Kidney (tissue), 14 donors: ENCODE measurements around the gene SYNPO2. TPM values are rescaled to one million over a fixed set of nuclear protein-coding genes. Genes with fewer than 3 reads are reported as not detected.
"Not testable (repeated sequence)": the region's sequence is repeated elsewhere in the genome, so short reads cannot be mapped to it uniquely, and the experiment has no call there.

ENCODE experiments used
- DNase-seq, 5 donors: peaks; one replicate each; pipeline ENCODE4 v3.0.0-alpha.2; 2013 to 2020
- FAIRE-seq: peaks from 2 replicates; lab custom pipeline; 2012; peaks lifted over from hg19 to GRCh38; lab: Jason Lieb, UNC
- H3K27ac ChIP-seq, 2 donors: one replicate each; pipeline ENCODE4 v1.7.0; 2013; ENCODE audit warnings: low read depth in 2 of 2, low read length in 2 of 2, inconsistent platforms in 1 of 2
- H3K27me3 ChIP-seq: one replicate; pipeline ENCODE4 v1.7.1; 2013; ENCODE audit warnings: low read length, inconsistent platforms; ENCODE audit not compliant: control insufficient read depth, insufficient read depth
- H3K36me3 ChIP-seq, 3 donors: one replicate each; pipeline versions ENCODE4 v1.7.0 to v1.7.1; 2013; ENCODE audit warnings: low read length in 3 of 3, control low read depth in 1 of 3, inconsistent platforms in 1 of 3; ENCODE audit not compliant: insufficient read depth in 3 of 3, control insufficient read depth in 2 of 3
- H3K4me1 ChIP-seq, 3 donors: one replicate each; pipeline versions ENCODE4 v1.7.0 to v1.7.1; 2013; ENCODE audit warnings: low read length in 3 of 3, inconsistent platforms in 1 of 3, low read depth in 1 of 3; ENCODE audit not compliant: control insufficient read depth in 2 of 3, insufficient read depth in 2 of 3
- H3K4me3 ChIP-seq, 3 donors: one replicate each; pipeline versions ENCODE4 v1.7.0 to v1.8.1; 2013; ENCODE audit warnings: low read length in 3 of 3, control low read depth in 1 of 3, inconsistent platforms in 1 of 3
- H3K9ac ChIP-seq, 3 donors: one replicate each; pipeline versions ENCODE4 v1.7.0 to v1.7.1; 2013; ENCODE audit warnings: low read length in 3 of 3, control low read depth in 1 of 3, inconsistent platforms in 1 of 3
- H3K9me3 ChIP-seq, 3 donors: one replicate each; pipeline versions ENCODE4 v1.7.0 to v1.7.1; 2013; ENCODE audit warnings: low read length in 3 of 3, control low read depth in 1 of 3, inconsistent platforms in 1 of 3; ENCODE audit not compliant: control insufficient read depth in 2 of 3, insufficient read depth in 1 of 3
- intact Hi-C: fragments of 100-400 bp; cut with DNase I; formaldehyde crosslinking; loops from one replicate; pipeline ENCODE4 v1.11.1; 2022
- polyA plus RNA-seq: library from polyadenylated mRNA; stranded (reverse); fragments of 350-450 nt; fragmentation: Illumina TruSeq; extraction: RNeasy Lipid Tissue Mini Kit (QIAGEN cat#74804); gene quantifications from one replicate; pipeline ENCODE4 v1.2.3, GENCODE V29; 2014; ENCODE audit warnings: low read depth, low replicate concordance; ENCODE audit not compliant: insufficient read depth
- total RNA-seq: library from RNA; stranded (reverse); fragmentation: NEBNext Ultra II Directional; extraction: Animal tissue kit (Norgen Biotek cat#: 25700); gene quantifications from one replicate; pipeline ENCODE4 v1.2.1, GENCODE V29; 2021
- TF ChIP-seq, protein P1 (sequence below): IDR thresholded peaks from 3 replicates; pipeline ENCODE4 v1.5.1; 2012; ENCODE audit warnings: mild to moderate bottlenecking, moderate library complexity, borderline replicate concordance; ENCODE audit not compliant: insufficient read depth; ENCODE audit errors: extremely low read depth
- donor health status: control.
- donor health status: control.
- donor health status: control.
- donor health status: control.
- donor health status: control.
- donor health status: DM: yes; HTN: yes; CAD: no.
- donor health status: Normal renal cell carcinoma (clear cell type).

SYNPO2 gene
- total and polyA plus RNA-seq, 2 donors from 2014 or later: 7.5 to 56.5 TPM

DNA sequence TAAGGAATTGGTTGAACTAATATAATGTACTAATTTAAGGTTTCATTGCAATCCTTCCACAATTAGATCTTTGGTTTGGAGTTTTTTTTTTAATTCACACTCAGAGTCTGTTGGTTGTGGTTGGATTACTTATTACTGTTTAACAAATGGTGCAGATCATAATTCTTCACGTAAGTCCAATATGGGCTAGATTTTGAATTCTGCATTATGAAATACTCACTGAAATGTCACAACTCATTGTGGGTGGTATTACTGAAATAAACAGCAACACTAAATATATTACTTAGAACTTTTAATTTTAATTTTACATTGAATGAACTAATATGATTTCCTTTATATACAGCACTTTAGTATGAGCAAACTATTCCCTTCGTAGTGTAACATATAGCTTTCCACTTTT, 152.7 kb downstream of the SYNPO2 start:
- no peak overlapping the region for H3K4me3 ChIP-seq
- H3K27ac ChIP-seq: peak overlapping the region in 1 of 2 donors; percentile 43
- intact Hi-C loops: loop anchor here (5.0 kb wide), 1 partner anchor 176 kb away; no protein-coding TSS in a partner anchor
- no peaks in the 10 kb centered on the region for H3K27me3 ChIP-seq
- H3K4me1 ChIP-seq: peaks cover 0 to 4% (median 3%) of the 10 kb centered on the region in 3 donors
- FAIRE-seq (no peak), DNase-seq (no peak)
- TF ChIP-seq, protein P1, sequence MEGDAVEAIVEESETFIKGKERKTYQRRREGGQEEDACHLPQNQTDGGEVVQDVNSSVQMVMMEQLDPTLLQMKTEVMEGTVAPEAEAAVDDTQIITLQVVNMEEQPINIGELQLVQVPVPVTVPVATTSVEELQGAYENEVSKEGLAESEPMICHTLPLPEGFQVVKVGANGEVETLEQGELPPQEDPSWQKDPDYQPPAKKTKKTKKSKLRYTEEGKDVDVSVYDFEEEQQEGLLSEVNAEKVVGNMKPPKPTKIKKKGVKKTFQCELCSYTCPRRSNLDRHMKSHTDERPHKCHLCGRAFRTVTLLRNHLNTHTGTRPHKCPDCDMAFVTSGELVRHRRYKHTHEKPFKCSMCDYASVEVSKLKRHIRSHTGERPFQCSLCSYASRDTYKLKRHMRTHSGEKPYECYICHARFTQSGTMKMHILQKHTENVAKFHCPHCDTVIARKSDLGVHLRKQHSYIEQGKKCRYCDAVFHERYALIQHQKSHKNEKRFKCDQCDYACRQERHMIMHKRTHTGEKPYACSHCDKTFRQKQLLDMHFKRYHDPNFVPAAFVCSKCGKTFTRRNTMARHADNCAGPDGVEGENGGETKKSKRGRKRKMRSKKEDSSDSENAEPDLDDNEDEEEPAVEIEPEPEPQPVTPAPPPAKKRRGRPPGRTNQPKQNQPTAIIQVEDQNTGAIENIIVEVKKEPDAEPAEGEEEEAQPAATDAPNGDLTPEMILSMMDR: no peak
- no peaks in the 10 kb centered on the region for H3K36me3 ChIP-seq
- H3K9ac ChIP-seq: no peak overlapping the region
- H3K9me3 ChIP-seq: no peaks in the 10 kb centered on the region

DNA sequence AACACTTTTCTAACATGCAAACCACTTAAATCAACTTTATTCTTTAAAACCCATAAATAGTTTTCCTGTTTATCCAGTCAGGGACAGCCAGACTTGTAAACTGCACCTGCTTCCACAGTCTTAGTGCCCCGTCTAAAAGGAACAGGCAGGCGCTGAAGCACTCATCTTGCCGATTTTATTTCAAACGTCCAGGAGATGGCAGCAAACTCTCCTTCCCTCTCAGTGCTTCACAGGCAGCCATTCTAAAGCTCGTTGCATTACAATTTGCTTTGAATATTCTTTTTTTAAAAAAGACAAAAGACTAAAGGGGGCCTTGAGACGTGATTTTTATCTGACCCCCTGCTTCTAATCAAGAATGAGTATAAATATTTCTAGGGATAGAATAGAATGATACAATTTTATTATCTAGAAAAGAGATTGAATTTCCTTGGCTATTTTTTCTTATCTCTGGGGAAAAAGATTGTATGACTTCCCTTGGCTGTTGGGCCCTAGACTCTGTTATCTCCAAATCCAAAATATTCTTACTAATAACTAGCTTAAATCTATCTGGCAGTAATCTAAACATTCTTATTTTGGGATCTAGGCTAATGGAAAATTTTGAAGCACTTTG, 153.4 kb downstream of the SYNPO2 start:
- Histone ChIP-seq H3K9ac (no peak overlapping the region), H3K4me1 (peaks cover 0 to 4% (median 3%) of the 10 kb centered on the region in 3 donors), H3K9me3 (no peaks in the 10 kb centered on the region), H3K36me3 (no peaks in the 10 kb centered on the region), H3K27me3 (no peaks in the 10 kb centered on the region), H3K27ac (peak overlapping the region in 1 of 2 donors; percentile 23), H3K4me3 (no peak overlapping the region)
- TF ChIP-seq, protein P1: peak; percentile 66
- intact Hi-C loops: loop anchor here (5.0 kb wide), 1 partner anchor 175 kb away; no protein-coding TSS in a partner anchor
- DNase-seq (peak in 4 of 5 donors; percentile 54 to 92 (median 80)), FAIRE-seq (peak; percentile 83)

DNA sequence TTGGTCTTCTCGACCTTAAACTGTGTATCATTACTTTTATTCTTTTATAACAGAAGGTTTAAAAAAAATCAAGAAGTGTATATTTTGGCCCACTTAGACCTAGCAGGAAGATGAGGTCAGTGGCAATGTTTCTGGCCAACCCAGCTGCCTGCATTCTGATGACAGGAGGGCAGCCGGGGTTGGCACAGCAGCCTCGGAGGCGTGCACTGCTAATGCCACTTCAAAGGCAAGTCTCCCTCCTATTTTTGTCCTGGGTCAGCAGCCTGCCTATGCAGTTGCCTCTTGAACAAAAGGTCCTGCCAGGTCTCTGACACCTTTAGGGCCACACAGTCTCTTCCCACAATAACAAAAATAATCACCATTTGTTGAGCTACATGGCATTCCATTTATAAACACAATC, 157.6 kb downstream of the SYNPO2 start:
- no peaks in the 10 kb centered on the region for H3K27me3 ChIP-seq
- no peak for FAIRE-seq
- TF ChIP-seq, protein P1: no peak
- no peak overlapping the region for H3K27ac ChIP-seq
- H3K4me3 ChIP-seq: no peak overlapping the region
- no peak overlapping the region for H3K9ac ChIP-seq
- intact Hi-C loops: no loop called here
- no peaks in the 10 kb centered on the region for H3K9me3 ChIP-seq
- H3K4me1 ChIP-seq: peaks cover 0 to 3% (median 0%) of the 10 kb centered on the region in 3 donors
- H3K36me3 ChIP-seq: no peaks in the 10 kb centered on the region
- peak in 1 of 5 donors; percentile 79 for DNase-seq

DNA sequence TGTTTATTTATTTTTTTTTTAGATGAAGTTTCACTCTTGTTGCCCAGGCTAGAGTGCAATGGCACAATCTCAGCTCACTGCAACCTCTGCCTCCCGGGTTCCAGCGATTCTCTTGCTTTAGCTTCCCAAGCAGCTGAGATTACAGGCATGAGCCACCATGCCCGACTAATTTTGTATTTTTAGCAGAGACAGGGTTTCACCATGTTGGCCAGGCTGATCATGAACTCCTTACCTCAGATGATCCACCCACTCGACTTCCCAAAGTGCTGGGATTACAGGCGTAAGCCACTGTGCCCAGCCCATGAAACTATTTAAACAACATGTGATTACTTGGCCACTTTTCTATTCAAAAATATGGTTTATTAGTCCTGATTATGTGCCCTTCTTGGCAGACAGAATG, 158.4 kb downstream of the SYNPO2 start:
- H3K4me1 ChIP-seq, intact Hi-C loops, H3K27me3 ChIP-seq, H3K36me3 ChIP-seq, H3K9me3 ChIP-seq, FAIRE-seq, H3K4me3 ChIP-seq, H3K9ac ChIP-seq, DNase-seq, H3K27ac ChIP-seq: not testable (repeated sequence)
